ENCODE measurements around the gene ATL2.
"Not testable (repeated sequence)": the region's sequence is repeated elsewhere in the genome, so short reads cannot be mapped to it uniquely, and the experiment has no call there.

The ATL2 gene

GRCh38 chr2:38277245-38278116 is 99.6 kb downstream of the ATL2 start:
- DNase-seq, result no peak

GRCh38 chr2:38274286-38275276 is 102.5 kb downstream of the ATL2 start:
- DNase-seq, result peak in 11 of 56 donors; percentile 1 to 46 (median 1)

- no peak for DNase-seq
Measured at GRCh38 chr2:38271697-38272096, 105.4 kb downstream of the ATL2 start.

GRCh38 chr2:38269421-38269820 is 107.7 kb downstream of the ATL2 start:
- DNase-seq, result no peak

- DNase-seq, result no peak
Measured at GRCh38 chr2:38268691-38269327, 108.3 kb downstream of the ATL2 start.

GRCh38 chr2:38268001-38268400 is 109.1 kb downstream of the ATL2 start:
- no peak for DNase-seq

- DNase-seq, result no peak
Measured at GRCh38 chr2:38267270-38267925, 109.7 kb downstream of the ATL2 start.

- no peak for DNase-seq
Measured at GRCh38 chr2:38266382-38267061, 110.6 kb downstream of the ATL2 start.

- no peak for DNase-seq
Measured at GRCh38 chr2:38265461-38265860, 111.6 kb downstream of the ATL2 start.

GRCh38 chr2:38264396-38265221 is 112.5 kb downstream of the ATL2 start:
- DNase-seq, result no peak

- DNase-seq, result no peak
Measured at GRCh38 chr2:38263293-38263692, 113.8 kb downstream of the ATL2 start.

- no peak for DNase-seq
Measured at GRCh38 chr2:38262069-38262871, 114.8 kb downstream of the ATL2 start.

GRCh38 chr2:38261569-38262068 is 115.5 kb downstream of the ATL2 start:
- no peak for DNase-seq

- no peak for DNase-seq
Measured at GRCh38 chr2:38260972-38261371, 116.1 kb downstream of the ATL2 start.

- no peak for DNase-seq
Measured at GRCh38 chr2:38260469-38260868, 116.6 kb downstream of the ATL2 start.

- no peak for DNase-seq
Measured at GRCh38 chr2:38259311-38259710, 117.8 kb downstream of the ATL2 start.

GRCh38 chr2:38257680-38258079 is 119.4 kb downstream of the ATL2 start:
- not testable (repeated sequence) for DNase-seq

GRCh38 chr2:38256610-38257009 is 120.5 kb downstream of the ATL2 start:
- DNase-seq, result no peak
